ENCODE data around the gene SLC25A53.

SLC25A53 gene

DNA sequence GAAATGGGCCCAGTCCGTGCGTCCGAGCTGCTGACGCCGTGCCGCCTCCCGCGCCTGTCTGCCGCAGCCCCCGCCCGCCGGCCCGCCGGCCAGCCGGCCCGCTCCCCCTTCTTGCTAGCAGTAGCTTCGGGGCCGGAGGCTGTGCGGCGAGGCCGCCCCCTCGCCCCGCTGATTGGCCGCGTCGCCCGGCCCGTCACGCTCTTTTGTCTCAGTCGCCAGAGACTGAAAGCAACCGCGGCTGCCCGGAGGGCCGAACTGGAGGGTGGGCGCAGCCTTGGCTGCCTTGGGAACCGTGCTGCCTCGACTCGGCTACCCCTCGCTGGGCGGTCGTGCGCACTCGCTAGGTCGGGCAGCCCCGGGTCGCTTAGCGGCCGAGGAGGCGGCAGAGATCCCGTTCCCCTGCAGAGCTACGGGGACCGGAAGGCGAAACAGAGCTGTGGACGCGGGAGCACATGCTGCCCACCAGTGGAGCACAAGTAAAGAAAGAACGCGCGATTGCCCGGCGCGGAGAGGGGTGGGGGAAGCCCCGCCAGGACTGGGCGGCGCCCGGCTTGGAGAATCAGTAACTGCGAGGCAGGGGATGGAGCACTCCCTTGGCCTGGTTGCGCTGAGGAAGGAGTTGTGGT, 44.4 kb downstream of the SLC25A53 start, which contains the start of gene ZCCHC18 (continued):
- TF ChIP-seq, protein P1, sequence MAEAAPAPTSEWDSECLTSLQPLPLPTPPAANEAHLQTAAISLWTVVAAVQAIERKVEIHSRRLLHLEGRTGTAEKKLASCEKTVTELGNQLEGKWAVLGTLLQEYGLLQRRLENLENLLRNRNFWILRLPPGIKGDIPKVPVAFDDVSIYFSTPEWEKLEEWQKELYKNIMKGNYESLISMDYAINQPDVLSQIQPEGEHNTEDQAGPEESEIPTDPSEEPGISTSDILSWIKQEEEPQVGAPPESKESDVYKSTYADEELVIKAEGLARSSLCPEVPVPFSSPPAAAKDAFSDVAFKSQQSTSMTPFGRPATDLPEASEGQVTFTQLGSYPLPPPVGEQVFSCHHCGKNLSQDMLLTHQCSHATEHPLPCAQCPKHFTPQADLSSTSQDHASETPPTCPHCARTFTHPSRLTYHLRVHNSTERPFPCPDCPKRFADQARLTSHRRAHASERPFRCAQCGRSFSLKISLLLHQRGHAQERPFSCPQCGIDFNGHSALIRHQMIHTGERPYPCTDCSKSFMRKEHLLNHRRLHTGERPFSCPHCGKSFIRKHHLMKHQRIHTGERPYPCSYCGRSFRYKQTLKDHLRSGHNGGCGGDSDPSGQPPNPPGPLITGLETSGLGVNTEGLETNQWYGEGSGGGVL (tag by site-specific recombination; IDR thresholded peaks at IDR 0.05), result no peak
- TF ChIP-seq, protein P2, sequence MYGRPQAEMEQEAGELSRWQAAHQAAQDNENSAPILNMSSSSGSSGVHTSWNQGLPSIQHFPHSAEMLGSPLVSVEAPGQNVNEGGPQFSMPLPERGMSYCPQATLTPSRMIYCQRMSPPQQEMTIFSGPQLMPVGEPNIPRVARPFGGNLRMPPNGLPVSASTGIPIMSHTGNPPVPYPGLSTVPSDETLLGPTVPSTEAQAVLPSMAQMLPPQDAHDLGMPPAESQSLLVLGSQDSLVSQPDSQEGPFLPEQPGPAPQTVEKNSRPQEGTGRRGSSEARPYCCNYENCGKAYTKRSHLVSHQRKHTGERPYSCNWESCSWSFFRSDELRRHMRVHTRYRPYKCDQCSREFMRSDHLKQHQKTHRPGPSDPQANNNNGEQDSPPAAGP (tag by site-specific recombination; IDR thresholded peaks at IDR 0.05), result no peak
- TF ChIP-seq, protein P3, sequence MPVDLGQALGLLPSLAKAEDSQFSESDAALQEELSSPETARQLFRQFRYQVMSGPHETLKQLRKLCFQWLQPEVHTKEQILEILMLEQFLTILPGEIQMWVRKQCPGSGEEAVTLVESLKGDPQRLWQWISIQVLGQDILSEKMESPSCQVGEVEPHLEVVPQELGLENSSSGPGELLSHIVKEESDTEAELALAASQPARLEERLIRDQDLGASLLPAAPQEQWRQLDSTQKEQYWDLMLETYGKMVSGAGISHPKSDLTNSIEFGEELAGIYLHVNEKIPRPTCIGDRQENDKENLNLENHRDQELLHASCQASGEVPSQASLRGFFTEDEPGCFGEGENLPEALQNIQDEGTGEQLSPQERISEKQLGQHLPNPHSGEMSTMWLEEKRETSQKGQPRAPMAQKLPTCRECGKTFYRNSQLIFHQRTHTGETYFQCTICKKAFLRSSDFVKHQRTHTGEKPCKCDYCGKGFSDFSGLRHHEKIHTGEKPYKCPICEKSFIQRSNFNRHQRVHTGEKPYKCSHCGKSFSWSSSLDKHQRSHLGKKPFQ (tag by site-specific recombination; IDR thresholded peaks at IDR 0.05), result no peak
- no peak for TF ChIP-seq HOXC10 (CRISPR knock-in tag; IDR thresholded peaks at IDR 0.05)
- no peak for TF ChIP-seq ZNF433 (tag by site-specific recombination; IDR thresholded peaks at IDR 0.05; ENCODE audit: low read depth)
- TF ChIP-seq GLIS1 (tag by site-specific recombination; IDR thresholded peaks at IDR 0.05), result peak; percentile 26; the same call in 1 of the 2 replicates
- TF ChIP-seq ZNF843 (tag by site-specific recombination; IDR thresholded peaks at IDR 0.05), result no peak
- TF ChIP-seq ZNF654 (tag by site-specific recombination; IDR thresholded peaks at IDR 0.05; ENCODE audit: low read depth), result no peak
- TF ChIP-seq ZBTB48 (tag by site-specific recombination; IDR thresholded peaks at IDR 0.05), result no peak
- no peak for TF ChIP-seq ZNF292 (tag by site-specific recombination; IDR thresholded peaks at IDR 0.05; ENCODE audit: borderline replicate concordance, low read depth)
- TF ChIP-seq ZNF140 (tag by site-specific recombination; IDR thresholded peaks at IDR 0.05), result no peak
- no peak for TF ChIP-seq WT1 (tag by site-specific recombination; IDR thresholded peaks at IDR 0.05)
- TF ChIP-seq ZFHX2 (tag by site-specific recombination; conservative IDR thresholded peaks at IDR 0.05), result no peak
- TF ChIP-seq, protein P4, sequence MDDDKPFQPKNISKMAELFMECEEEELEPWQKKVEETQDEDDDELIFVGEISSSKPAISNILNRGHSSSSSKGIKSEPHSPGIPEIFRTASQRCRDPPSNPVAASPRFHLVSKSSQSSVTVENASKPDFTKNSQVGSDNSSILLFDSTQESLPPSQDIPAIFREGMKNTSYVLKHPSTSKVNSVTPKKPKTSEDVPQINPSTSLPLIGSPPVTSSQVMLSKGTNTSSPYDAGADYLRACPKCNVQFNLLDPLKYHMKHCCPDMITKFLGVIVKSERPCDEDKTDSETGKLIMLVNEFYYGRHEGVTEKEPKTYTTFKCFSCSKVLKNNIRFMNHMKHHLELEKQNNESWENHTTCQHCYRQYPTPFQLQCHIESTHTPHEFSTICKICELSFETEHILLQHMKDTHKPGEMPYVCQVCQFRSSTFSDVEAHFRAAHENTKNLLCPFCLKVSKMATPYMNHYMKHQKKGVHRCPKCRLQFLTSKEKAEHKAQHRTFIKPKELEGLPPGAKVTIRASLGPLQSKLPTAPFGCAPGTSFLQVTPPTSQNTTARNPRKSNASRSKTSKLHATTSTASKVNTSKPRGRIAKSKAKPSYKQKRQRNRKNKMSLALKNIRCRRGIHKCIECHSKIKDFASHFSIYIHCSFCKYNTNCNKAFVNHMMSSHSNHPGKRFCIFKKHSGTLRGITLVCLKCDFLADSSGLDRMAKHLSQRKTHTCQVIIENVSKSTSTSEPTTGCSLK (tag by site-specific recombination; IDR thresholded peaks at IDR 0.05), result no peak
- TF ChIP-seq IKZF3 (tag by site-specific recombination; IDR thresholded peaks at IDR 0.05), result no peak
- no peak for TF ChIP-seq ZNF626 (tag by site-specific recombination; IDR thresholded peaks at IDR 0.05)
- peak; percentile 69 for TF ChIP-seq SP2 (tag by site-specific recombination; IDR thresholded peaks at IDR 0.05)
- TF ChIP-seq ZNF610 (tag by site-specific recombination; IDR thresholded peaks at IDR 0.05; ENCODE audit: borderline replicate concordance), result no peak
- TF ChIP-seq ZNF146 (tag by site-specific recombination; IDR thresholded peaks at IDR 0.05), result no peak
- TF ChIP-seq HOXD13 (CRISPR knock-in tag; IDR thresholded peaks at IDR 0.05; ENCODE audit: borderline replicate concordance), result no peak
- TF ChIP-seq, protein P5, sequence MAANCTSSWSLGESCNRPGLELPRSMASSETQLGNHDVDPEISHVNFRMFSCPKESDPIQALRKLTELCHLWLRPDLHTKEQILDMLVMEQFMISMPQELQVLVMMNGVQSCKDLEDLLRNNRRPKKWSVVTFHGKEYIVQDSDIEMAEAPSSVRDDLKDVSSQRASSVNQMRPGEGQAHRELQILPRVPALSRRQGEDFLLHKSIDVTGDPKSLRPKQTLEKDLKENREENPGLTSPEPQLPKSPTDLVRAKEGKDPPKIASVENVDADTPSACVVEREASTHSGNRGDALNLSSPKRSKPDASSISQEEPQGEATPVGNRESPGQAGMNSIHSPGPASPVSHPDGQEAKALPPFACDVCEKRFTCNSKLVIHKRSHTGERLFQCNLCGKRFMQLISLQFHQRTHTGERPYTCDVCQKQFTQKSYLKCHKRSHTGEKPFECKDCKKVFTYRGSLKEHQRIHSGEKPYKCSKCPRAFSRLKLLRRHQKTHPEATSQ (tag by site-specific recombination; IDR thresholded peaks at IDR 0.05), result no peak
- peak; percentile 68 for TF ChIP-seq ZIC2 (tag by site-specific recombination; IDR thresholded peaks at IDR 0.05)
- no peak for TF ChIP-seq ZNF266 (tag by site-specific recombination; IDR thresholded peaks at IDR 0.05; ENCODE audit: low read depth)
- TF ChIP-seq ZNF335 (tag by site-specific recombination; conservative IDR thresholded peaks at IDR 0.05), result peak; percentile 46
- no peak for TF ChIP-seq ZFP3 (tag by site-specific recombination; IDR thresholded peaks at IDR 0.05; ENCODE audit: low read depth)
- TF ChIP-seq, protein P6, sequence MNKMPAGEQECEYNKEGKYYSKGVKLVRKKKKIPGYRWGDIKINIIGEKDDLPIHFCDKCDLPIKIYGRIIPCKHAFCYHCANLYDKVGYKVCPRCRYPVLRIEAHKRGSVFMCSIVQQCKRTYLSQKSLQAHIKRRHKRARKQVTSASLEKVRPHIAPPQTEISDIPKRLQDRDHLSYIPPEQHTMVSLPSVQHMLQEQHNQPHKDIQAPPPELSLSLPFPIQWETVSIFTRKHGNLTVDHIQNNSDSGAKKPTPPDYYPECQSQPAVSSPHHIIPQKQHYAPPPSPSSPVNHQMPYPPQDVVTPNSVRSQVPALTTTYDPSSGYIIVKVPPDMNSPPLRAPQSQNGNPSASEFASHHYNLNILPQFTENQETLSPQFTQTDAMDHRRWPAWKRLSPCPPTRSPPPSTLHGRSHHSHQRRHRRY (tag by site-specific recombination; IDR thresholded peaks at IDR 0.05), result no peak
- TF ChIP-seq, protein P7, sequence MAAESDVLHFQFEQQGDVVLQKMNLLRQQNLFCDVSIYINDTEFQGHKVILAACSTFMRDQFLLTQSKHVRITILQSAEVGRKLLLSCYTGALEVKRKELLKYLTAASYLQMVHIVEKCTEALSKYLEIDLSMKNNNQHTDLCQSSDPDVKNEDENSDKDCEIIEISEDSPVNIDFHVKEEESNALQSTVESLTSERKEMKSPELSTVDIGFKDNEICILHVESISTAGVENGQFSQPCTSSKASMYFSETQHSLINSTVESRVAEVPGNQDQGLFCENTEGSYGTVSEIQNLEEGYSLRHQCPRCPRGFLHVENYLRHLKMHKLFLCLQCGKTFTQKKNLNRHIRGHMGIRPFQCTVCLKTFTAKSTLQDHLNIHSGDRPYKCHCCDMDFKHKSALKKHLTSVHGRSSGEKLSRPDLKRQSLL (tag by site-specific recombination; IDR thresholded peaks at IDR 0.05), result peak; percentile 41; the same call in 1 of the 2 replicates
- TF ChIP-seq ZNF155 (tag by site-specific recombination; IDR thresholded peaks at IDR 0.05), result no peak
- TF ChIP-seq ZNF10 (tag by site-specific recombination; IDR thresholded peaks at IDR 0.05), result no peak

Measured in HEK293 (cell line).